Subcutaneous adipose tissue (tissue), 4 donors: ENCODE results near the gene P4HA2. TPM values are rescaled to one million over a fixed set of nuclear protein-coding genes. Genes with fewer than 3 reads are reported as not detected.

Experiments used
- total RNA-seq, 4 donors: library from RNA; depleted of rRNA; stranded (reverse); fragments of >200 nt; gene quantifications; one replicate each; pipeline ENCODE4 v1.1.0, GENCODE V29; 2016
- TF ChIP-seq, protein P1 (sequence below): fragments of 450-650 bp; IDR thresholded peaks from one replicate; pipeline ENCODE4 v1.5.1; 2016; ENCODE audit warnings: low read depth, mild to moderate bottlenecking, control low read depth, antibody characterized with exemption, moderate library complexity

The P4HA2 gene
- total RNA-seq, 4 donors from 2014 or later: 6.8 to 15.0 (median 14.0) TPM

DNA sequence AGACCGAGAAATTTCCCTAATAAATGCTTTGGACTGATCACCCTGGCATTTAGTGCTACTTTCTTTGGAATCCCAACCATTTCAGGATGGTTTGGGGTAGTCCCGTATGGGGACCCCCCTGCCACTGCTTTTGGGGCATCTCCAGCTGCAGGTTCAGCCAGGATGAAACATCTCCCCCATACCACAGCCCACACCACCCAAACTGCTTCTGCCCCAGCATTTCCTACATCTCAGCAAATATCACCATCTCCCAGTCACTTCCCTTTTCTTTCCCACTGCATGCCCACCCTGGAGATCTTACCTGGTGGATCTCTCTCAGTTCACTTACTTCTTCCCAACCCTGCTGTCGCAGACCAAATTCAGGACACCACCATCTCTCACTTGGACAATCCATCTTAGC, 4.8 kb upstream of the P4HA2 start:
- TF ChIP-seq, protein P1, sequence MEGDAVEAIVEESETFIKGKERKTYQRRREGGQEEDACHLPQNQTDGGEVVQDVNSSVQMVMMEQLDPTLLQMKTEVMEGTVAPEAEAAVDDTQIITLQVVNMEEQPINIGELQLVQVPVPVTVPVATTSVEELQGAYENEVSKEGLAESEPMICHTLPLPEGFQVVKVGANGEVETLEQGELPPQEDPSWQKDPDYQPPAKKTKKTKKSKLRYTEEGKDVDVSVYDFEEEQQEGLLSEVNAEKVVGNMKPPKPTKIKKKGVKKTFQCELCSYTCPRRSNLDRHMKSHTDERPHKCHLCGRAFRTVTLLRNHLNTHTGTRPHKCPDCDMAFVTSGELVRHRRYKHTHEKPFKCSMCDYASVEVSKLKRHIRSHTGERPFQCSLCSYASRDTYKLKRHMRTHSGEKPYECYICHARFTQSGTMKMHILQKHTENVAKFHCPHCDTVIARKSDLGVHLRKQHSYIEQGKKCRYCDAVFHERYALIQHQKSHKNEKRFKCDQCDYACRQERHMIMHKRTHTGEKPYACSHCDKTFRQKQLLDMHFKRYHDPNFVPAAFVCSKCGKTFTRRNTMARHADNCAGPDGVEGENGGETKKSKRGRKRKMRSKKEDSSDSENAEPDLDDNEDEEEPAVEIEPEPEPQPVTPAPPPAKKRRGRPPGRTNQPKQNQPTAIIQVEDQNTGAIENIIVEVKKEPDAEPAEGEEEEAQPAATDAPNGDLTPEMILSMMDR: no peak

DNA sequence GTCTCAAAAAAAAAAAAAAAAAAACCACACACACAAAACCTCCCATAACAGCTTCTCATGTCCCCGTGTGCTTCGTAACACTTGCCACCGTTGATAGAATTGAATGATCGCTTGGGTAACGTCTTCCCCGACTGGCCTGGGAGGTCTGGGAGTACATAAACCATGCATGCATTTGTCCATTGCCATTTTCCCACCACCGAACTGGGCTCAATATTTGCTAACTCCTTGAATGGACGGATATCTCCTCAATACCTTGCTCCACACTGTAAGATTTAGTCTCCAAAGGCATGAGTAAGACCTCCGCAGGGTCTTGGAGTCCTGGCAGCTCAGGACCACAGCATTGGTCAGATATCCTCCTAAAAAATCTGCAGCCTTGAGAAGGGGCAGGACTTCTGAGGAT, 3.2 kb upstream of the P4HA2 start:
- TF ChIP-seq, protein P1: no peak

DNA sequence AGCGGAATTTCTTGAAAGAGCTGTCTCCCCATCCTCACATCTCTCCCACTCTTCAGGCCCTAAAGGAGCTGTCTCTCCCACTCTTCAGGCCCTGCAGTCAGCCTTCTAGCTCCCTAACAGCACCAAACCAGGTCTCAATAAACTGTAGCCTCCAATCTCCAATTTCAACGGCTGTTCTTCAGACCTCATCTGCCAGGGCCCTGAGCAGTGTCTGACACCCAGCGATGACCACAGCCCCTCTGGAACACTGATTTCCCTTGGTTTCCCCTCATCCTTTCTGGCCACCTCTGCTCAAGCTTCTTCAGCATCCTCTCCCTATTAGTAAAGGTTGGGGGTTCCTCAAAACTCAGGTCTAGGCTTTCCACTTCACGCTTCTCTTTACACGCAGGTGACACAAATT, 1.6 kb upstream of the P4HA2 start:
- TF ChIP-seq, protein P1: no peak

DNA sequence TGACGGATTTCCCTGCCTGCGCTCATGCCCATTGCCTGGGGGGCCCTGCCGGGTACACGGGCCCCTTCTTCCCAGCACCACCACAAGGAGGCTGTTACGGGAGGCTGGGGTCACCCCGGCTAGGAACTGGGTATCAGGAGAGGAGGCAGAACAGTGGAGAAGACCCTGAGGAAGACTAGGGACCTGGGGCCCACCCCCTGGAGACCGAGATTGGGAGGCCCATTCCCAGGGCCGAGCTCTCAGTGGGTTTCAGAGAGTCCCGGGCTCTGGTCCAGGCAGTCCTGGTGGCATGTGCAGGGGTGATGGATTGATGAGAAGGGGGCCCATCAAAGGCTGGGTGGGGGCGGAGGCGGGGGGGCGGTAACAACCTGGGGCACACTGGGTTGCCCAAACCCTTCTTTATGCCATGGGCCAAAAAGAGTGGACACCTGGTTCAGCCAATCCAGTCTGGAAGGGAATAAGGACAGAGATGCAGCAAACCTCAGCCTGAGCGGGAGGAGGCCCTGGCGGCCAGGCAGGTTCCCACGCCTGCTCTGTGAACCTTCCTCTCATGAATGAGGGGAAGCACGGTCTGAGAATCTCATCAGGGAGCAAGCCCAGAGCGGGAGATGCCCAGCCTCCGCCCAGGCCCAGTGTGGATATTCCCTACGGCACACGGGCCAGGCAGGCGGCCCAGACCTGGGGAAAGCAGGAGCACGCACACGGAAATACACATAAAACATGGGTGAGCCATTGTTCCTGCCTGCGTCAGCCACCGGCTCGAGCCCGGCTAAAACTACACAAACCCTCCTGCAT, 785 bp upstream of the P4HA2 start:
- TF ChIP-seq, protein P1: no peak

DNA sequence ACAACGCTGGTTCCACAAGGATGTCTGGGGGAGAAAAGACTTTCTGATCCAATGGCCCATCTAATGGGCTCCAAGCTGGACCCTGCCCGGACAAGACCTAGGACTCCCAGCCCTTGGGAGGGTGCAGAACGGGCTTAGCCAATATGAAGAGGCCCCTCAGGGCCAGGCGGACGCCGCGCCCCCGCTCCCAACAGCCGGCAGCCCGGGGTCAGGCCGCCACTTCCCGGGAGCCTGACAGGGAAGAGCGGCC, 493 bp downstream of the P4HA2 start:
- TF ChIP-seq, protein P1: no peak

DNA sequence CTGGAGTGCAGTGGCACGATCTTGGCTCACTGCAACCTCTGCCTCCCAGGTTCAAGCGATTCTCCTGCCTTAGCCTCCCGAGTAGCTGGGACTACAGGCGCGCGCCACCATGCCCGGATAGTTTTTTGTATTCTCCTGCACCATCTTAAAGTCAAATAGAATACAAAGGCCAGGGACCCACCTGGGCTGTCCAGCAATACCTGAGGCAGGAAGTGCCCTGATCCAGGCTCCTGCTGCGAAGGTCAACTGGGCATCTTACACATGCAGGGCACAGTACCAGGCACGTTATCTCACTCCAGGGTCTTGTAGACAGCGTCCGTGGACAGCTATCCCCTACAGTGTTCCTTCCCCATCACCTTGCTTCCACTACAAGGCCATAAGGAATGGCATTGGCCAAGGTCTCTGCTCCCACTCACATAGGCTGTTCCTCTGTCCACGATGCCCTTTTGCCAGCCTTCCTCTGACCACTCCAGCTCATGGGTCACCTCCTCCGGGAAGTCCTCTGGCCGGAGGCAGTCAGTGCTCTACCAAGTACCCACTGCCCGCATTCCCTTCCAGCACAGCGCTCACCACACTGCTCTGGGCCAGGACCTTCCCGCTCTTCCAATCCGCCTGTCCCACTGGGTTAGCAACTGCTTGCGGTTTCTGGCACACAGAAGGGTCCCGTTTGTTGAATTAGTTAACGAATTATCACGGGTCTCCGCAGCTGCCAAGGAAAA, 978 bp downstream of the P4HA2 start:
- TF ChIP-seq, protein P1: no peak

DNA sequence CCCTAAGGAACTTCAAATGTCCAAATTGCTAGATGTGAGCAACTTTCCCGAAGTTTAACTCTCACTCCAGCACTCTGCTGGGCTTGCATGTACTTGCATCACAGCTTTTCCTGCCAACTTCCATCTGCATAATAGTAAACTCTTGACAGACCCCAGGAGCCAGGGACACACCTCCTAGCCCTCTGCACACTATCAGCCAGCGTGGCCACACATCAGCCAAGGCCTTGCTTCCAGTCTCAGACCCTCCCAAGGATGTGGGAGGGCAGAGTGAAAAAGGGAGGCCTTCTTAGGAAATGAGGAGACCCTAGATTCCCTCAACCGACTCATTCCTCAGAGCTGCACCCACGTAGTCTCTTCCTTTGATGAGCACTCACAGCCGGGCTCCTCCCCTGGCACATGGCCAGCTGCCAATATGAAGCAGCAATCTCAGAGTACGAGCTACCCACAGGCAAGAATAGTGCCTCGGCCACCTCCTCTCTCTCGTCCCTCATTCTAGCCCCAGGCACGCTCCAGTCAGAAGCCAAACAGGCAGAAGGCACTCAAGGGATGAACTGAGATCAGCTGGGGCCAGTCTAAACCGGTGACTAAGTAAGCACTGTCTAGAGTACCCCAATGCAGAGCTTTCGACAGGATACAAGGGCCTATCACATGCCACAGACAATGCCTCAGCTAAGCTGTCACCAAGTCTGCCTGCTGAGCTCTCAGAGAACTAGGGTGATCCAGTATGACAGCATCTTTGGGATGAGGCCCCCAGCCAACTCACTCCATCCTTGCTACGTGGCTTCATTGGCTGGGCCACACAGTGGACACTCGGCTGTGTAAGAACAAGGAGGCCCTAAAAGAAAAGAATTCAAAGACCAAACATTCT, 2.3 kb downstream of the P4HA2 start:
- TF ChIP-seq, protein P1: no peak
